ENCODE results near the gene ATF6. TPM values are rescaled to one million over a fixed set of nuclear protein-coding genes. Genes with fewer than 3 reads are reported as not detected.

ATF6 gene
- total and polyA plus RNA-seq, 2 donors (not counting 1 experiment from before 2014, with no cell fraction given): 25.3 to 27.4 TPM

GRCh38 chr1:161816201-161816600 lies 50.1 kb downstream of the ATF6 start:
- no peaks in the 10 kb centered on the region for H4K20me1 ChIP-seq (ENCODE audit: control insufficient read depth, extremely low read depth, insufficient read depth, low read length)
- no peak overlapping the region for H3K9ac ChIP-seq (ENCODE audit: insufficient read depth, low read length)
- peaks cover 2% of the 10 kb centered on the region for H3K4me1 ChIP-seq (ENCODE audit: control insufficient read depth, extremely low read depth, insufficient read depth, low read length)
- no peaks in the 10 kb centered on the region for H3K79me2 ChIP-seq (ENCODE audit: control insufficient read depth, insufficient read depth, low read length)
- H3K4me2 ChIP-seq (ENCODE audit: extremely low read depth, insufficient read depth, low read length): no peak overlapping the region
- DNase-seq (ENCODE audit: low read depth in 2 of 2): peak; percentile 50 to 70
- no peak overlapping the region for H2AFZ ChIP-seq (ENCODE audit: low read length)
- TF ChIP-seq CTCF (conservative IDR thresholded peaks at IDR 0.05 in 1 of 2, IDR thresholded peaks at IDR 0.05 in 1 of 2; ENCODE audit: low read depth in 1 of 2, low read length in 2 of 2): no peak
- no peak overlapping the region for H3K4me3 ChIP-seq (replicated peaks in 1 of 4; ENCODE audit: control extremely low read depth in 1 of 4, insufficient read depth in 1 of 4, low read depth in 3 of 4, low read length in 4 of 4)
- no peaks in the 10 kb centered on the region for H3K9me3 ChIP-seq (ENCODE audit: control insufficient read depth, insufficient read depth, low read depth, low read length)
- no peaks in the 10 kb centered on the region for H3K36me3 ChIP-seq (ENCODE audit: control insufficient read depth, insufficient read depth, low read length)
- no peaks in the 10 kb centered on the region for H3K27me3 ChIP-seq (ENCODE audit: control insufficient read depth, insufficient read depth, low read length)
- no peak overlapping the region for H3K27ac ChIP-seq (ENCODE audit: insufficient read depth, low read length)

- Histone ChIP-seq H3K79me2 (ENCODE audit: control insufficient read depth, insufficient read depth, low read length) (no peaks in the 10 kb centered on the region), H3K4me2 (ENCODE audit: extremely low read depth, insufficient read depth, low read length) (no peak overlapping the region), H3K9ac (ENCODE audit: insufficient read depth, low read length) (no peak overlapping the region), H3K36me3 (ENCODE audit: control insufficient read depth, insufficient read depth, low read length) (no peaks in the 10 kb centered on the region), H2AFZ (ENCODE audit: low read length) (no peak overlapping the region), H3K4me3 (replicated peaks in 1 of 4; ENCODE audit: control extremely low read depth in 1 of 4, insufficient read depth in 1 of 4, low read depth in 3 of 4, low read length in 4 of 4) (no peak overlapping the region), H4K20me1 (ENCODE audit: control insufficient read depth, extremely low read depth, insufficient read depth, low read length) (no peaks in the 10 kb centered on the region), H3K9me3 (ENCODE audit: control insufficient read depth, insufficient read depth, low read depth, low read length) (no peaks in the 10 kb centered on the region), H3K27ac (ENCODE audit: insufficient read depth, low read length) (no peak overlapping the region), H3K27me3 (ENCODE audit: control insufficient read depth, insufficient read depth, low read length) (no peaks in the 10 kb centered on the region), H3K4me1 (ENCODE audit: control insufficient read depth, extremely low read depth, insufficient read depth, low read length) (peaks cover 2% of the 10 kb centered on the region)
- no peak for TF ChIP-seq EZH2 (IDR thresholded peaks at IDR 0.05; ENCODE audit: low read length, missing control alignments)
- no peak for TF ChIP-seq CTCF (conservative IDR thresholded peaks at IDR 0.05 in 1 of 2, IDR thresholded peaks at IDR 0.05 in 1 of 2; ENCODE audit: low read depth in 1 of 2, low read length in 2 of 2)
- no peak for DNase-seq (ENCODE audit: low read depth in 2 of 2)
These were observed 51.1 kb downstream of the ATF6 start for GRCh38 chr1:161817176-161817730.

GRCh38 chr1:161820914-161821313 lies 54.8 kb downstream of the ATF6 start:
- no peak for DNase-seq (ENCODE audit: low read depth in 2 of 2)
- Histone ChIP-seq H4K20me1 (ENCODE audit: control insufficient read depth, extremely low read depth, insufficient read depth, low read length) (no peaks in the 10 kb centered on the region), H3K27ac (ENCODE audit: insufficient read depth, low read length) (no peak overlapping the region), H3K9me3 (ENCODE audit: control insufficient read depth, insufficient read depth, low read depth, low read length) (no peaks in the 10 kb centered on the region), H3K36me3 (ENCODE audit: control insufficient read depth, insufficient read depth, low read length) (no peaks in the 10 kb centered on the region), H2AFZ (ENCODE audit: low read length) (no peak overlapping the region), H3K4me3 (replicated peaks in 1 of 4; ENCODE audit: control extremely low read depth in 1 of 4, insufficient read depth in 1 of 4, low read depth in 3 of 4, low read length in 4 of 4) (no peak overlapping the region), H3K4me2 (ENCODE audit: extremely low read depth, insufficient read depth, low read length) (no peak overlapping the region), H3K79me2 (ENCODE audit: control insufficient read depth, insufficient read depth, low read length) (no peaks in the 10 kb centered on the region), H3K4me1 (ENCODE audit: control insufficient read depth, extremely low read depth, insufficient read depth, low read length) (peaks cover 1% of the 10 kb centered on the region), H3K27me3 (ENCODE audit: control insufficient read depth, insufficient read depth, low read length) (no peaks in the 10 kb centered on the region), H3K9ac (ENCODE audit: insufficient read depth, low read length) (no peak overlapping the region)
- TF ChIP-seq CTCF (conservative IDR thresholded peaks at IDR 0.05 in 1 of 2, IDR thresholded peaks at IDR 0.05 in 1 of 2; ENCODE audit: low read depth in 1 of 2, low read length in 2 of 2) (no peak), EZH2 (IDR thresholded peaks at IDR 0.05; ENCODE audit: low read length, missing control alignments) (no peak)

All from fibroblast of lung (primary cell).